ENCODE data around the gene HHIPL1.

- TF ChIP-seq CTCF (IDR thresholded peaks at IDR 0.05; ENCODE audit: insufficient read depth, low read length, poor library complexity, severe bottlenecking): no peak
- TF ChIP-seq EZH2phosphoT487 (conservative IDR thresholded peaks at IDR 0.05; ENCODE audit: low read length): no peak
Measured at GRCh38 chr14:99604278-99604765, 40.6 kb upstream of the HHIPL1 start.
